ENCODE measurements around the gene MAP2K2. TPM values are rescaled to one million over a fixed set of nuclear protein-coding genes. Genes with fewer than 3 reads are reported as not detected.
"Not testable (repeated sequence)": the region's sequence is repeated elsewhere in the genome, so short reads cannot be mapped to it uniquely, and the experiment has no call there.

MAP2K2 gene
- polyA plus RNA-seq, 3 donors: 30.5 to 94.5 (median 40.2) TPM

DNA sequence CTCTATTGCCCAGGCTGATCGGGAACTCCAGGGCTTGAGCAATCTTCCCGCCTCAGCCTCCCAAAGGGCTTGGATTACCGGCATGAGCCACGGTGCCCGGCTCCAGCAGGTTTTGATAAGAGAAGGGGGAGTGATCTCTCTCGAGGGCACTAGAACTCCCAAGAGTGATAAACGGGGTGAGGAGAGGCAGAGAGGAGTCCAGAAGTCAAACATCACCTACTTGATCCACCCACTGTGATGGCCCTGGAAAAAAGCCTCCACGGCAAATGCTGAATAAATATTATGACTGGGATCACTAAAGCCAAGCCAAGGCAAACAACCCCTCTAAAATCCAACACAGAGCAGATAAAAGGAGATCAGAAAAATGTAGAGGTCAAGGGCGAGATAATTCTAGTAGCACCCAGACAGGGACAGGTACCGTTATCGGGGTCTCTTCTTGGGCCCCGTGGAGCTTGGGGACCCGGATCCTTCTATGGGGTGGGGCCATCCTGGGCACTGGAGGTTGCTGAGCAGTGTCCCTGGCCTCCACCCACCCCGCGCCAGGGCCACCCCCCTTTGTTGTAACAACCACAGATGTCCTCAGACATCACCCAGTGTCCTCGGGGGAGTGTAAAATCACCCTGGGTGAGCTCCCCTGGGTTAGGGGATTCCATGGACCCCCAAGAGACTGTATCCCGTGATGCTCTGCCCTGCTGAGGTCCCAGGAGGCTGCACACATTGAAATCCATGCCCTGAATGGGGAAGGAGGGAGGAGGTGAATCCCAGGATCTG is 25.8 kb upstream of the MAP2K2 start:
- Histone ChIP-seq H3K4me3 (replicated peaks in 1 of 3; ENCODE audit: low read depth in 2 of 3, low read length in 3 of 3) (no peak overlapping the region), H4K20me1 (ENCODE audit: insufficient read depth, low read length) (no peaks in the 10 kb centered on the region), H3K79me2 (ENCODE audit: insufficient read depth, low read length) (no peaks in the 10 kb centered on the region), H3K36me3 (replicated peaks in 1 of 2; ENCODE audit: control insufficient read depth in 1 of 2, insufficient read depth in 2 of 2, low read length in 2 of 2) (no peaks in the 10 kb centered on the region), H3K27ac (ENCODE audit: low read depth in 1 of 2, low read length in 2 of 2) (no peak overlapping the region), H3K4me1 (ENCODE audit: control insufficient read depth in 1 of 2, insufficient read depth in 2 of 2, low read length in 2 of 2) (peaks cover 5 to 8% of the 10 kb centered on the region in 2 donors), H3K9me3 (replicated peaks in 1 of 2; ENCODE audit: control insufficient read depth in 1 of 2, insufficient read depth in 1 of 2, low read length in 2 of 2) (no peaks in the 10 kb centered on the region), H3K27me3 (ENCODE audit: control insufficient read depth in 2 of 2, insufficient read depth in 2 of 2, low read length in 2 of 2) (peaks cover 0 to 3% of the 10 kb centered on the region in 2 donors), H2AFZ (ENCODE audit: insufficient read depth, low read depth, low read length, poor library complexity, severe bottlenecking) (no peak overlapping the region), H3K9ac (ENCODE audit: insufficient read depth, low read length, poor library complexity, severe bottlenecking) (no peak overlapping the region), H3K4me2 (replicated peaks; ENCODE audit: extremely low read depth, low read length, poor library complexity, severe bottlenecking) (no peak overlapping the region)
- 81% methylated on average over 11 of the region's 17 CpGs for WGBS (ENCODE audit: insufficient coverage)
- peaks cover 0 to 2% (median 0%) of the 10 kb centered on the region in 7 donors for H3K9me3 Mint-ChIP-seq
- no peak for DNase-seq
- peaks cover 11% of the 10 kb centered on the region for H3K4me1 Mint-ChIP-seq
- H3K4me3 Mint-ChIP-seq: no peak overlapping the region
- no peaks in the 10 kb centered on the region for H3K36me3 Mint-ChIP-seq
- H3K27ac Mint-ChIP-seq: no peak overlapping the region
- peaks cover 3 to 36% (median 8%) of the 10 kb centered on the region in 3 donors for H3K27me3 Mint-ChIP-seq (ENCODE audit: low read depth in 3 of 3)
- intact Hi-C loops (cut with micrococcal nuclease): no loop called here
- TF ChIP-seq, protein P1, sequence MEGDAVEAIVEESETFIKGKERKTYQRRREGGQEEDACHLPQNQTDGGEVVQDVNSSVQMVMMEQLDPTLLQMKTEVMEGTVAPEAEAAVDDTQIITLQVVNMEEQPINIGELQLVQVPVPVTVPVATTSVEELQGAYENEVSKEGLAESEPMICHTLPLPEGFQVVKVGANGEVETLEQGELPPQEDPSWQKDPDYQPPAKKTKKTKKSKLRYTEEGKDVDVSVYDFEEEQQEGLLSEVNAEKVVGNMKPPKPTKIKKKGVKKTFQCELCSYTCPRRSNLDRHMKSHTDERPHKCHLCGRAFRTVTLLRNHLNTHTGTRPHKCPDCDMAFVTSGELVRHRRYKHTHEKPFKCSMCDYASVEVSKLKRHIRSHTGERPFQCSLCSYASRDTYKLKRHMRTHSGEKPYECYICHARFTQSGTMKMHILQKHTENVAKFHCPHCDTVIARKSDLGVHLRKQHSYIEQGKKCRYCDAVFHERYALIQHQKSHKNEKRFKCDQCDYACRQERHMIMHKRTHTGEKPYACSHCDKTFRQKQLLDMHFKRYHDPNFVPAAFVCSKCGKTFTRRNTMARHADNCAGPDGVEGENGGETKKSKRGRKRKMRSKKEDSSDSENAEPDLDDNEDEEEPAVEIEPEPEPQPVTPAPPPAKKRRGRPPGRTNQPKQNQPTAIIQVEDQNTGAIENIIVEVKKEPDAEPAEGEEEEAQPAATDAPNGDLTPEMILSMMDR (IDR thresholded peaks at IDR 0.05): no peak

GRCh38 chr19:4144666-4145249 is 20.8 kb upstream of the MAP2K2 start:
- DNase-seq: peak in 1 of 3 donors; percentile 24
- Histone ChIP-seq H3K27ac (ENCODE audit: low read depth in 1 of 2, low read length in 2 of 2) (no peak overlapping the region), H3K27me3 (ENCODE audit: control insufficient read depth in 2 of 2, insufficient read depth in 2 of 2, low read length in 2 of 2) (peaks cover 0 to 3% of the 10 kb centered on the region in 2 donors), H3K79me2 (ENCODE audit: insufficient read depth, low read length) (no peaks in the 10 kb centered on the region), H3K36me3 (replicated peaks in 1 of 2; ENCODE audit: control insufficient read depth in 1 of 2, insufficient read depth in 2 of 2, low read length in 2 of 2) (no peaks in the 10 kb centered on the region), H3K4me3 (replicated peaks in 1 of 3; ENCODE audit: low read depth in 2 of 3, low read length in 3 of 3) (no peak overlapping the region), H3K4me1 (ENCODE audit: control insufficient read depth in 1 of 2, insufficient read depth in 2 of 2, low read length in 2 of 2) (peaks cover 8 to 15% of the 10 kb centered on the region in 2 donors), H3K4me2 (replicated peaks; ENCODE audit: extremely low read depth, low read length, poor library complexity, severe bottlenecking) (no peak overlapping the region), H2AFZ (ENCODE audit: insufficient read depth, low read depth, low read length, poor library complexity, severe bottlenecking) (no peak overlapping the region), H4K20me1 (ENCODE audit: insufficient read depth, low read length) (no peaks in the 10 kb centered on the region), H3K9me3 (replicated peaks in 1 of 2; ENCODE audit: control insufficient read depth in 1 of 2, insufficient read depth in 1 of 2, low read length in 2 of 2) (no peaks in the 10 kb centered on the region), H3K9ac (ENCODE audit: insufficient read depth, low read length, poor library complexity, severe bottlenecking) (no peak overlapping the region)
- no peaks in the 10 kb centered on the region for H3K36me3 Mint-ChIP-seq
- TF ChIP-seq, protein P1 (IDR thresholded peaks at IDR 0.05): no peak
- H3K27ac Mint-ChIP-seq: no peak overlapping the region
- WGBS (ENCODE audit: insufficient coverage): 53% methylated on average over 5 of the region's 7 CpGs
- H3K4me1 Mint-ChIP-seq: peaks cover 15% of the 10 kb centered on the region
- H3K27me3 Mint-ChIP-seq (ENCODE audit: low read depth in 3 of 3): peaks cover 3 to 48% (median 16%) of the 10 kb centered on the region in 3 donors
- peak overlapping the region in 1 of 2 donors; percentile 53 for H3K4me3 Mint-ChIP-seq
- intact Hi-C loops (cut with micrococcal nuclease): no loop called here
- no peaks in the 10 kb centered on the region for H3K9me3 Mint-ChIP-seq

DNA sequence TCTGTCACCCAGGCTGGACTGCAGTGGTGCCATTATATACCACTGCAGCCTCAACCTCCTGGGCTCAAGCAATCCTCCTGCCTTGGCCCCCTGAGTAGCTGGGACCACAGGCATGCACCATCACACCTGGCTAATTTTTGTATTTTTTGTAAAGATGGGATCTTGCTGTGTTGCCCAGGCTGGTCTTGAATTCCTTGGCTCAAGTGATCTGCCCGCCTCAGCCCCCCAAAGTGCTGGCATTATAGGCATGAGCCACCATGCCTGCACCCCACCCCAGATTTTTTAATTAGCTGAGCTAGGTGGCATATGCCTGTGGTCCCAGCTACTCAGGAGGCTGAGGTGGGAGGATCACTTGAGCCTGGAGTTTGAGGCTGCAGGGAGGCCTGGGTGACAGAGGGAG is 19.0 kb upstream of the MAP2K2 start:
- H3K36me3 Mint-ChIP-seq; H2AFZ ChIP-seq (ENCODE audit: insufficient read depth, low read depth, low read length, poor library complexity, severe bottlenecking); H3K9me3 ChIP-seq (replicated peaks in 1 of 2; ENCODE audit: control insufficient read depth in 1 of 2, insufficient read depth in 1 of 2, low read length in 2 of 2); H3K9me3 Mint-ChIP-seq; H3K27me3 ChIP-seq (ENCODE audit: control insufficient read depth in 2 of 2, insufficient read depth in 2 of 2, low read length in 2 of 2); H3K4me3 Mint-ChIP-seq; H3K27ac Mint-ChIP-seq; H3K79me2 ChIP-seq (ENCODE audit: insufficient read depth, low read length); H4K20me1 ChIP-seq (ENCODE audit: insufficient read depth, low read length); H3K36me3 ChIP-seq (replicated peaks in 1 of 2; ENCODE audit: control insufficient read depth in 1 of 2, insufficient read depth in 2 of 2, low read length in 2 of 2); H3K9ac ChIP-seq (ENCODE audit: insufficient read depth, low read length, poor library complexity, severe bottlenecking); H3K4me2 ChIP-seq (replicated peaks; ENCODE audit: extremely low read depth, low read length, poor library complexity, severe bottlenecking); intact Hi-C loops (cut with micrococcal nuclease); H3K4me3 ChIP-seq (replicated peaks in 1 of 3; ENCODE audit: low read depth in 2 of 3, low read length in 3 of 3); DNase-seq; H3K27ac ChIP-seq (ENCODE audit: low read depth in 1 of 2, low read length in 2 of 2): not testable (repeated sequence)
- WGBS (ENCODE audit: insufficient coverage): no CpG with 5 or more reads among the region's 1 CpG
- Mint-ChIP-seq H3K27me3 (ENCODE audit: low read depth in 3 of 3) (peaks cover 4 to 42% (median 17%) of the 10 kb centered on the region in 3 donors), H3K4me1 (peaks cover 18% of the 10 kb centered on the region)
- H3K4me1 ChIP-seq (ENCODE audit: control insufficient read depth in 1 of 2, insufficient read depth in 2 of 2, low read length in 2 of 2): peaks cover 8 to 15% of the 10 kb centered on the region in 2 donors

All from CD14-positive monocyte (primary cell).